Kidney (tissue), 14 donors: ENCODE data around the gene CAV1. TPM values are rescaled to one million over a fixed set of nuclear protein-coding genes. Genes with fewer than 3 reads are reported as not detected.

ENCODE experiments used
- DNase-seq, 5 donors: peaks; one replicate each; pipeline ENCODE4 v3.0.0-alpha.2; 2013 to 2020
- FAIRE-seq: peaks from 2 replicates; lab custom pipeline; 2012; peaks lifted over from hg19 to GRCh38; lab: Jason Lieb, UNC
- H3K27ac ChIP-seq, 2 donors: one replicate each; pipeline ENCODE4 v1.7.0; 2013; ENCODE audit warnings: low read depth in 2 of 2, low read length in 2 of 2, inconsistent platforms in 1 of 2
- H3K27me3 ChIP-seq: one replicate; pipeline ENCODE4 v1.7.1; 2013; ENCODE audit warnings: low read length, inconsistent platforms; ENCODE audit not compliant: control insufficient read depth, insufficient read depth
- H3K36me3 ChIP-seq, 3 donors: one replicate each; pipeline versions ENCODE4 v1.7.0 to v1.7.1; 2013; ENCODE audit warnings: low read length in 3 of 3, control low read depth in 1 of 3, inconsistent platforms in 1 of 3; ENCODE audit not compliant: insufficient read depth in 3 of 3, control insufficient read depth in 2 of 3
- H3K4me1 ChIP-seq, 3 donors: one replicate each; pipeline versions ENCODE4 v1.7.0 to v1.7.1; 2013; ENCODE audit warnings: low read length in 3 of 3, inconsistent platforms in 1 of 3, low read depth in 1 of 3; ENCODE audit not compliant: control insufficient read depth in 2 of 3, insufficient read depth in 2 of 3
- H3K4me3 ChIP-seq, 3 donors: one replicate each; pipeline versions ENCODE4 v1.7.0 to v1.8.1; 2013; ENCODE audit warnings: low read length in 3 of 3, control low read depth in 1 of 3, inconsistent platforms in 1 of 3
- H3K9ac ChIP-seq, 3 donors: one replicate each; pipeline versions ENCODE4 v1.7.0 to v1.7.1; 2013; ENCODE audit warnings: low read length in 3 of 3, control low read depth in 1 of 3, inconsistent platforms in 1 of 3
- H3K9me3 ChIP-seq, 3 donors: one replicate each; pipeline versions ENCODE4 v1.7.0 to v1.7.1; 2013; ENCODE audit warnings: low read length in 3 of 3, control low read depth in 1 of 3, inconsistent platforms in 1 of 3; ENCODE audit not compliant: control insufficient read depth in 2 of 3, insufficient read depth in 1 of 3
- intact Hi-C: fragments of 100-400 bp; cut with DNase I; formaldehyde crosslinking; loops from one replicate; pipeline ENCODE4 v1.11.1; 2022
- polyA plus RNA-seq: library from polyadenylated mRNA; stranded (reverse); fragments of 350-450 nt; fragmentation: Illumina TruSeq; extraction: RNeasy Lipid Tissue Mini Kit (QIAGEN cat#74804); gene quantifications from one replicate; pipeline ENCODE4 v1.2.3, GENCODE V29; 2014; ENCODE audit warnings: low read depth, low replicate concordance; ENCODE audit not compliant: insufficient read depth
- total RNA-seq: library from RNA; stranded (reverse); fragmentation: NEBNext Ultra II Directional; extraction: Animal tissue kit (Norgen Biotek cat#: 25700); gene quantifications from one replicate; pipeline ENCODE4 v1.2.1, GENCODE V29; 2021
- TF ChIP-seq, protein P1 (sequence below): IDR thresholded peaks from 3 replicates; pipeline ENCODE4 v1.5.1; 2012; ENCODE audit warnings: mild to moderate bottlenecking, moderate library complexity, borderline replicate concordance; ENCODE audit not compliant: insufficient read depth; ENCODE audit errors: extremely low read depth
- donor health status: control.
- donor health status: control.
- donor health status: control.
- donor health status: control.
- donor health status: control.
- donor health status: DM: yes; HTN: yes; CAD: no.
- donor health status: Normal renal cell carcinoma (clear cell type).

Gene CAV1
- total and polyA plus RNA-seq, 2 donors from 2014 or later = 15.7 to 67.2 TPM

DNA sequence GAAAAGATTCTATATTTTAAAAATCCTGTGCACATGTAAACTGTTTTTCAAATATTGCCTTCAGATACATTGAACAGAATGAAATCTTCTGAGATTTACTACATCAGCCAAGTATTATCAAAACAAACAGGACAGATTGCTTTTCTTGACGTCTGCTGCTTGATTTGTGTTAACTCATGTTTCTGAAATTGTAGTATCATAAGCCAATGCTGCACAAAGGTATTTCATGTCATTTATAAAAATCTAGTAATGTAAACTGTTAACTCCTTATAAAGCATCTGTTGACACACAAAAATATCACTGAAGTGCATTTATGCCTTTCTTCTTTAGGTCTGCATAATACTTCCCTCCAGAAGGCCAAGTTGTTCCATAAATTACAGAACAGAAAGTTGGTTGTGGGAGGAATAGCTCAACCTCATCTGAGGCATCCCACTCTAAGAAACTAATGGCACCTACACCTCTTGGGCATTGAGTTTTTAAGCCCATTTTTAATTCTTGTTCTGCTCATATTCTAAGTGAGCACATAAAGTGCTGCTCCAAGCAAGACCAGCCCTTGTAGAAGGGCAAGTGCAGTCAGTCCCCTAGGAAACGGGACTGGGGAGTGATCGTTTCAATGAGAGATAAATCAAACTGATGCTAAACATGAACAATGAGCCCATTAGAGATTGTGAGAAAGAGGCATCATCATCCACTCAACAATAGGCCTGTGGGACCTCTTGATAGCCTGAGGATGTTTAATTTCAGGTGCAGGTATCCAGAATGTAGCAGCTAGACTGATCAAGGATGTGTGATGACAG is 28.5 kb downstream of the CAV1 start:
- no peaks in the 10 kb centered on the region for H3K27me3 ChIP-seq
- no peak for FAIRE-seq
- no peaks in the 10 kb centered on the region for H3K4me1 ChIP-seq
- TF ChIP-seq, protein P1, sequence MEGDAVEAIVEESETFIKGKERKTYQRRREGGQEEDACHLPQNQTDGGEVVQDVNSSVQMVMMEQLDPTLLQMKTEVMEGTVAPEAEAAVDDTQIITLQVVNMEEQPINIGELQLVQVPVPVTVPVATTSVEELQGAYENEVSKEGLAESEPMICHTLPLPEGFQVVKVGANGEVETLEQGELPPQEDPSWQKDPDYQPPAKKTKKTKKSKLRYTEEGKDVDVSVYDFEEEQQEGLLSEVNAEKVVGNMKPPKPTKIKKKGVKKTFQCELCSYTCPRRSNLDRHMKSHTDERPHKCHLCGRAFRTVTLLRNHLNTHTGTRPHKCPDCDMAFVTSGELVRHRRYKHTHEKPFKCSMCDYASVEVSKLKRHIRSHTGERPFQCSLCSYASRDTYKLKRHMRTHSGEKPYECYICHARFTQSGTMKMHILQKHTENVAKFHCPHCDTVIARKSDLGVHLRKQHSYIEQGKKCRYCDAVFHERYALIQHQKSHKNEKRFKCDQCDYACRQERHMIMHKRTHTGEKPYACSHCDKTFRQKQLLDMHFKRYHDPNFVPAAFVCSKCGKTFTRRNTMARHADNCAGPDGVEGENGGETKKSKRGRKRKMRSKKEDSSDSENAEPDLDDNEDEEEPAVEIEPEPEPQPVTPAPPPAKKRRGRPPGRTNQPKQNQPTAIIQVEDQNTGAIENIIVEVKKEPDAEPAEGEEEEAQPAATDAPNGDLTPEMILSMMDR = no peak
- no peak overlapping the region for H3K9ac ChIP-seq
- no peak for DNase-seq
- no peaks in the 10 kb centered on the region for H3K9me3 ChIP-seq
- intact Hi-C loops = no loop called here
- H3K36me3 ChIP-seq = no peaks in the 10 kb centered on the region
- no peak overlapping the region for H3K27ac ChIP-seq
- no peak overlapping the region for H3K4me3 ChIP-seq

- H3K4me3 ChIP-seq = no peak overlapping the region
- intact Hi-C loops = no loop called here
Observed at GRCh38 chr7:116554436-116554835, 29.6 kb downstream of the CAV1 start.

GRCh38 chr7:116554911-116555310 is 30.1 kb downstream of the CAV1 start:
- H3K4me1 ChIP-seq = no peaks in the 10 kb centered on the region
- no peak overlapping the region for H3K27ac ChIP-seq
- no peak overlapping the region for H3K4me3 ChIP-seq
- FAIRE-seq = no peak
- TF ChIP-seq, protein P1 = no peak
- H3K36me3 ChIP-seq = no peaks in the 10 kb centered on the region
- H3K27me3 ChIP-seq = no peaks in the 10 kb centered on the region
- intact Hi-C loops = no loop called here
- DNase-seq = no peak
- H3K9ac ChIP-seq = no peak overlapping the region
- H3K9me3 ChIP-seq = no peaks in the 10 kb centered on the region

More at GRCh38 chr7:116554436-116554835, 29.6 kb downstream of the CAV1 start:
- H3K27ac ChIP-seq = no peak overlapping the region
- H3K9ac ChIP-seq = no peak overlapping the region
- H3K36me3 ChIP-seq = no peaks in the 10 kb centered on the region
- no peaks in the 10 kb centered on the region for H3K9me3 ChIP-seq
- FAIRE-seq (no peak), DNase-seq (no peak)
- no peaks in the 10 kb centered on the region for H3K4me1 ChIP-seq
- TF ChIP-seq, protein P1 = no peak
- H3K27me3 ChIP-seq = no peaks in the 10 kb centered on the region
